HUES64 (cell line): ENCODE data around the gene CMTM2.

Source experiments
- H3K27ac ChIP-seq: 2 replicates; pipeline ENCODE4 v1.7.0; 2013; ENCODE audit warnings: low read depth, low read length, inconsistent platforms
- H3K27me3 ChIP-seq: 2 replicates; pipeline ENCODE4 v1.6.1; 2013; ENCODE audit warnings: mild to moderate bottlenecking, low read length; ENCODE audit not compliant: insufficient read depth
- H3K36me3 ChIP-seq: 2 replicates; pipeline ENCODE4 v1.6.1; 2013; ENCODE audit warnings: mild to moderate bottlenecking, low read length; ENCODE audit not compliant: insufficient read depth
- H3K4me1 ChIP-seq: 2 replicates; pipeline ENCODE4 v1.6.1; 2013; ENCODE audit warnings: mild to moderate bottlenecking, low read length, moderate library complexity; ENCODE audit not compliant: insufficient read depth
- H3K4me3 ChIP-seq: 2 replicates; pipeline ENCODE4 v1.5.1; 2013; ENCODE audit warnings: mild to moderate bottlenecking, low read length, moderate library complexity
- H3K9ac ChIP-seq: 2 replicates; pipeline ENCODE4 v1.6.1; 2013; ENCODE audit warnings: mild to moderate bottlenecking, low read depth, low read length
- H3K9me3 ChIP-seq: 2 replicates; pipeline ENCODE4 v1.6.1; 2013; ENCODE audit warnings: low read depth, low read length; ENCODE audit not compliant: insufficient read depth
- WGBS: fragments of 150-250, 120-280 bp; methylation state at CpG from one replicate; pipeline ENCODE4 v1.1.7; 2013; ENCODE audit warnings: missing lambda C conversion rate; 5-methylcytosine and 5-hydroxymethylcytosine counted together

Gene CMTM2

GRCh38 chr16:66544016-66544757, 35.1 kb upstream of the CMTM2 start:
- no peaks in the 10 kb centered on the region for H3K9me3 ChIP-seq
- H3K4me3 ChIP-seq = no peak overlapping the region
- 91% methylated on average over 7 of the region's 7 CpGs for WGBS
- H3K36me3 ChIP-seq = no peaks in the 10 kb centered on the region
- H3K4me1 ChIP-seq = peaks cover 14% of the 10 kb centered on the region
- H3K27ac ChIP-seq = no peak overlapping the region
- no peak overlapping the region for H3K9ac ChIP-seq
- no peaks in the 10 kb centered on the region for H3K27me3 ChIP-seq

GRCh38 chr16:66547101-66547989, 31.9 kb upstream of the CMTM2 start:
- Histone ChIP-seq H3K4me1 (peaks cover 7% of the 10 kb centered on the region), H3K4me3 (no peak overlapping the region), H3K9me3 (no peaks in the 10 kb centered on the region), H3K9ac (no peak overlapping the region), H3K27me3 (no peaks in the 10 kb centered on the region), H3K27ac (no peak overlapping the region), H3K36me3 (no peaks in the 10 kb centered on the region)
- 90% methylated on average over 5 of the region's 5 CpGs for WGBS

GRCh38 chr16:66548068-66548467, 31.2 kb upstream of the CMTM2 start:
- Histone ChIP-seq H3K4me3 (no peak overlapping the region), H3K27me3 (peaks cover 6% of the 10 kb centered on the region), H3K27ac (no peak overlapping the region), H3K9ac (no peak overlapping the region), H3K36me3 (no peaks in the 10 kb centered on the region), H3K9me3 (no peaks in the 10 kb centered on the region), H3K4me1 (peaks cover 5% of the 10 kb centered on the region; the same call in 1 of the 2 replicates)
- 96% methylated on average over 4 of the region's 4 CpGs for WGBS

DNA sequence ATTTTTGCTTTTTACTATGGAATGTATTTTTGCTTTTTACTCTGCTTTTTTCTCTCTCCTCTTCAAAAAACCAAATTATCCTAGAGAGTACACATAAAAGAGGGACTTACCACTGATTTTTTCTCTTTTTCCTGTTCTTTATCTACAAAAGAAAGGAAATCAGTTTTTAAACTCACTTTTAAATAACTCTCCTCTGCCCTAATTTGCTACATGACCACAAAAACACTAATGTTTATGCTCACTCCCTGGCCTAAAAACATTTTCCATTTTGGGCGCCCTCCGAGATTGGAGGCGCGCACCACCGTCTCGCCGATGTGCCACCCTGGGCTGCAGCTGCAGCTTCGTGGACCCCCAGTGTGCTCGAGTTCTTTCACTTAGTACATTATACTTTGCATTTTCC, 30.4 kb upstream of the CMTM2 start:
- H3K36me3 ChIP-seq = no peaks in the 10 kb centered on the region
- H3K4me1 ChIP-seq = peaks cover 5% of the 10 kb centered on the region; the same call in 1 of the 2 replicates
- 92% methylated on average over 9 of the region's 9 CpGs for WGBS
- H3K4me3 ChIP-seq = peak overlapping the region; percentile 69
- no peak overlapping the region for H3K27ac ChIP-seq
- no peaks in the 10 kb centered on the region for H3K9me3 ChIP-seq
- peak overlapping the region; percentile 90 for H3K9ac ChIP-seq
- peaks cover 8% of the 10 kb centered on the region for H3K27me3 ChIP-seq

DNA sequence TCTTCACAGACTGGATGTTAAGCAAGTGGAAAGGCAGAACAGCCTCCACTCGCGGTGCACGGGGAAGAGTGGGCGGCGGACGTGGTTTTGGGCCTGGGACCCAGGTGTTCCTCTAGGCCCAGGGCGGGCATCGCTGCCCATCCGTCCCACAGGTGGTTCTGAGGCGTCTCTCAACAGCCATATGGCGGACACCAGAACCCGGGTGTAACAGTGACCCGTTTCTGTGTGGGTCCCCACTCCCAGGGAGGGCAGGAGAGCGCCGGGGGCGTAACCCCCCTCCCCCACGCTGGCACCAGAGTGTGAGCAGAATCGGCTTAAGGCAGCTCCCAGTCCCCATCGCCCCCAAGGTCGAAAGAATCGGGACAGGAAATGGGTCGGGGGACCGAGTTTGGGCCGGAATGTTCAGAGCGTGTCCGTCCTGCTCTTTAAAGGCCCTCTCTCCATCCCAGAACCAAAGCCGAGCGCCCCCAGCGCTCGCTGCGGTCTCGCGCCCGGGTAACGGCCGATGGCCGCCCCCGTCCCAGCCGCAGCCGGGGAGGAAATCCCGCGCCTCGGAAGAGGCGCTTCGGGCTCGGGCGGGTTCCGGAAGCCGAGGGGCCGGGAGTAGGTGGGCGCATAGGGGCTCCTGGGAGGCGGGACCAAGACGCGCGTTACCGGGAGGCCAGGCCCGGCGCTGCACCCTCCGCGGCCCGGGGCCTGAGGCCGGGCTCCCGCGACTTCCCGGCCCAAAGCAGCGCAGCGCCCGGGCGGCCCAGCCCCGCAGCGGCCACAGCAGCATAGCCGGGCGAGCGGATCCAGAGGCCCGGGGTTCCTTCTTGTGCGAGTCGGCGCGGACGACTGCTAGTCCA, 29.8 kb upstream of the CMTM2 start, which contains the start of gene TK2:
TK2 (minus strand) TSS at position 839 of the 848 bp plus-strand sequence; CDS start at position 778, 61 bp downstream.
- Histone ChIP-seq H3K27ac (peak within 1 kb of the TSS; percentile 74), H3K9me3 (no peaks in the 10 kb centered on the region), H3K27me3 (peaks cover 8% of the 10 kb centered on the region), H3K4me1 (peaks cover 5% of the 10 kb centered on the region; the same call in 1 of the 2 replicates), H3K36me3 (no peaks in the 10 kb centered on the region), H3K4me3 (peak within 1 kb of the TSS; percentile 69), H3K9ac (peak within 1 kb of the TSS; percentile 90)
- WGBS = 12% methylated on average over 80 of the region's 80 CpGs

GRCh38 chr16:66551348-66551759, 27.9 kb upstream of the CMTM2 start:
- Histone ChIP-seq H3K27me3 (peaks cover 8% of the 10 kb centered on the region), H3K4me1 (peaks cover 5% of the 10 kb centered on the region; the same call in 1 of the 2 replicates), H3K4me3 (no peak overlapping the region), H3K9me3 (no peaks in the 10 kb centered on the region), H3K9ac (no peak overlapping the region), H3K27ac (no peak overlapping the region), H3K36me3 (no peaks in the 10 kb centered on the region)
- 88% methylated on average over 6 of the region's 6 CpGs for WGBS

DNA sequence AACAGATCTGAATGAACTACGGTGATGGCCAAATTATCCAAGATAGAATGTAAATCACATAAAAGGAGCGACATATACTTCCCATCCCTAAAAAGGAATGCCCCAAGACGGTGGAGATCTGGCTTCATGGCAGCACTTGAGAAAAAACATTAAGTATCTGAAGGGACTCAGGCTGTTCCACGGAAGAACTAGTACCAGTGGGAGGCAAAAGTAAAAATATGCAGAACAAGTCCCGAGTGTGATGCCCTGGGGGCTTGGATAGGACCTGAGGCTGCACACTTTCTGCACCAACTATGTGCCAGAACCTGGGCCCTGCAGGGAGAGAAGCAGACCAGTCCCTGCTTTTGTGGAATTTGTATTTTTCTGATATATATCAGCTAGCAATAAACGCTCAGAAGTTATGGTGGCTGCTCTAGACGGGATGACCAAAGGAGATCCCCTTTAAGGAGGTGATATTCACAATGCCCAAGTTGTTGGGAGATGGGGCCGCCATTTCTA, 27.4 kb upstream of the CMTM2 start:
- peak overlapping the region; percentile 61 for H3K4me3 ChIP-seq
- 72% methylated on average over 8 of the region's 8 CpGs for WGBS
- peak overlapping the region; percentile 65 for H3K9ac ChIP-seq
- H3K9me3 ChIP-seq = no peaks in the 10 kb centered on the region
- peaks cover 8% of the 10 kb centered on the region for H3K27me3 ChIP-seq
- peaks cover 5% of the 10 kb centered on the region; the same call in 1 of the 2 replicates for H3K4me1 ChIP-seq
- no peaks in the 10 kb centered on the region for H3K36me3 ChIP-seq
- H3K27ac ChIP-seq = peak overlapping the region; percentile 51; the same call in 1 of the 2 replicates

DNA sequence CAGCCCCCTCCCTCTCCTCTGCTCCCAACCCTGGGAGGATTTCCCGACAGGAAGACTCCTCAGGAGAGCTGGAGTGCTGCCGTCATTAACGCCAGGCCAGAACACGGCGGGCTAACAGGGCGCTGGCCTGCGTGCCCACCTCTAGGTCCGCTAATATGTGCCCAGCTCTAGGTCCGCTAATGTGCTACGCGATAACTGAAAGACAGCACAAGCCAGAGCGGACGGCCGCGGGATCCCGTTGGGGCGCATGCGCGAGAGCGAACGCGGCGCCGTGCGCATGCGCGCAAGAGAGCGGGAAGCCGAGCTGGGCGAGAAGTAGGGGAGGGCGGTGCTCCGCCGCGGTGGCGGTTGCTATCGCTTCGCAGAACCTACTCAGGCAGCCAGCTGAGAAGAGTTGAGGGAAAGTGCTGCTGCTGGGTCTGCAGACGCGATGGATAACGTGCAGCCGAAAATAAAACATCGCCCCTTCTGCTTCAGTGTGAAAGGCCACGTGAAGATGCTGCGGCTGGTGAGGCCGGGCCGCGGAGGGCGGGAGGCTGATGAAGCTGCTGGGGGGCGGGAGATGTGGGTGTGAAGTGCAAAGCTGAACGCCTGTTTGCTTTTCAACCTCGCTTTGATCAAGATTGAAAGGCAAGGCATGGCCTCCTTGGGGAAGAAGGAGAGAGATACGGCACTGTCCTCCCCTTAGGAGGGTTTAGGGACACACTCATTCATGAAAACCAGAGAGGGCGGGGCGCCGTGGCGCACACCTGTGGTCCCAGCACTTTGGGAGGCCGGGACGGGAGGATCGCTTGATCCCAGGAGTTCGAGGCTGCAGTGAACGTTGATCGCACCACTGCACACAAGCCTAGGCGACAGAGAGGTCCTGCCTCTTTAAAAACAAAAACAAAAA, 26.7 kb upstream of the CMTM2 start, which contains the start of gene CKLF:
CKLF (plus strand) TSS at position 291 of the 892 bp plus-strand sequence; CDS start at position 431, 140 bp downstream.
- Histone ChIP-seq H3K4me3 (peak within 1 kb of the TSS; percentile 61), H3K9me3 (no peaks in the 10 kb centered on the region), H3K27me3 (peaks cover 8% of the 10 kb centered on the region), H3K4me1 (peaks cover 5% of the 10 kb centered on the region; the same call in 1 of the 2 replicates), H3K36me3 (no peaks in the 10 kb centered on the region), H3K27ac (peak within 1 kb of the TSS; percentile 51), H3K9ac (peak within 1 kb of the TSS; percentile 65)
- 24% methylated on average over 63 of the region's 63 CpGs for WGBS

DNA sequence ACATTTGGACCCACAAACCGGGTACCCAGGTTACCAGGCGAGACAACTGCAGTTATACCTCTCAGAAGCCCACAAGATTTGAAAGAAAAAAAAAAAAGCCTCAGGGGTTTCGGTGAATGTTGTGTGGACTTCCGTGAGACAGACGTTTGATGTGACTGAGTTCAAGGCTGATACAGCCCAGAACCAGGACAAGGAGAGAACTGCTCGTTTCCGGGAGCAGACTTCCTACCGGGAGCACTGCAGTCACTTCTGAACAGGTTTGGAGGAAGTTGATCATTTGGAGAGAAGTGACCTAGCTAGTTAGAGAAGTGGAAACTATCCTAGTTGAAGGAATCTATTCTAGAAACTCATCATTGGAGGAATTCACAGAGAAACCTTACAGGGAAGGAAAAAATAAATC, 26.0 kb upstream of the CMTM2 start:
- Histone ChIP-seq H3K27ac (no peak overlapping the region), H3K27me3 (peaks cover 8% of the 10 kb centered on the region), H3K9me3 (no peaks in the 10 kb centered on the region), H3K4me1 (peaks cover 5% of the 10 kb centered on the region; the same call in 1 of the 2 replicates), H3K4me3 (peak overlapping the region; percentile 61; the same call in 1 of the 2 replicates), H3K9ac (no peak overlapping the region), H3K36me3 (no peaks in the 10 kb centered on the region)
- 87% methylated on average over 8 of the region's 8 CpGs for WGBS
